HEK293T (cell line): ENCODE data around the gene APBA3.
"Not testable (repeated sequence)": the region's sequence is repeated elsewhere in the genome, so short reads cannot be mapped to it uniquely, and the experiment has no call there.

ENCODE experiments used
- CTCF ChIA-PET: fragments of 350-600 bp; formaldehyde crosslinking; extraction: SDS; loops from one replicate; lab custom pipeline; 2021; ENCODE audit warnings: antibody characterized with exemption, inconsistent platforms; lab: Yijun Ruan, JAX
- POLR2A ChIA-PET: fragments of 350-600 bp; formaldehyde crosslinking; extraction: SDS; loops from one replicate; lab custom pipeline; 2020; ENCODE audit warnings: antibody characterized with exemption, inconsistent platforms; lab: Yijun Ruan, JAX
- DNase-seq: peaks from one replicate; pipeline ENCODE4 v3.0.0; 2012; ENCODE audit warnings: mixed read lengths; ENCODE audit errors: extremely low spot score
- ARNT ChIP-seq: fragments of 450-650 bp; IDR thresholded peaks from 2 replicates; pipeline ENCODE4 v1.6.1; 2017; ENCODE audit warnings: mild to moderate bottlenecking
- BHLHE40 ChIP-seq: fragments of 450-650 bp; IDR thresholded peaks from 2 replicates; pipeline ENCODE4 v1.6.1; 2016; ENCODE audit warnings: mild to moderate bottlenecking, moderate library complexity, borderline replicate concordance
- CTBP1 ChIP-seq: fragments of 450-650 bp; IDR thresholded peaks from 2 replicates; pipeline ENCODE4 v1.6.1; 2016; ENCODE audit warnings: borderline replicate concordance
- ELF4 ChIP-seq: fragments of 450-650 bp; IDR thresholded peaks from 2 replicates; pipeline ENCODE4 v1.6.1; 2017; ENCODE audit warnings: antibody characterized with exemption
- FOXA1 ChIP-seq: fragments of 450-650 bp; IDR thresholded peaks from 2 replicates; pipeline ENCODE4 v1.6.1; 2016; ENCODE audit warnings: mild to moderate bottlenecking
- FOXK2 ChIP-seq: fragments of 450-650 bp; IDR thresholded peaks from 2 replicates; pipeline ENCODE4 v1.6.1; 2016; ENCODE audit warnings: mild to moderate bottlenecking
- FOXM1 ChIP-seq: fragments of 450-650 bp; IDR thresholded peaks from 2 replicates; pipeline ENCODE4 v1.6.1; 2017; ENCODE audit warnings: mild to moderate bottlenecking, borderline replicate concordance
- HDGF ChIP-seq: fragments of 450-650 bp; IDR thresholded peaks from 2 replicates; pipeline ENCODE4 v1.6.1; 2017; ENCODE audit warnings: antibody characterized with exemption, borderline replicate concordance
- L3MBTL2 ChIP-seq: fragments of 450-650 bp; conservative IDR thresholded peaks from 2 replicates; pipeline ENCODE4 v1.6.1; 2016; ENCODE audit warnings: mild to moderate bottlenecking
- LEF1 ChIP-seq: fragments of 450-650 bp; IDR thresholded peaks from 2 replicates; pipeline ENCODE4 v1.6.1; 2017; ENCODE audit warnings: mild to moderate bottlenecking, borderline replicate concordance
- NFRKB ChIP-seq: fragments of 450-650 bp; IDR thresholded peaks from 2 replicates; pipeline ENCODE4 v1.6.1; 2016; ENCODE audit warnings: mild to moderate bottlenecking, moderate library complexity
- SP1 ChIP-seq: fragments of 450-650 bp; IDR thresholded peaks from 2 replicates; pipeline ENCODE4 v1.6.1; 2017
- SUZ12 ChIP-seq: fragments of 450-650 bp; IDR thresholded peaks from 2 replicates; pipeline ENCODE4 v1.6.1; 2016; ENCODE audit warnings: mild to moderate bottlenecking
- TARDBP ChIP-seq: fragments of 450-650 bp; IDR thresholded peaks from 2 replicates; pipeline ENCODE4 v1.6.1; 2016
- ZNF384 ChIP-seq: fragments of 450-650 bp; IDR thresholded peaks from 2 replicates; pipeline ENCODE4 v1.6.1; 2016
- TF ChIP-seq, protein P1 (sequence below): fragments of 450-650 bp; IDR thresholded peaks from 2 replicates; pipeline ENCODE4 v1.6.1; 2016

APBA3 gene

GRCh38 chr19:3768748-3769099, 7.2 kb upstream of the APBA3 start:
- DNase-seq, result no peak
- CTCF ChIA-PET, result no interaction called here
- POLR2A ChIA-PET, result no interaction called here
- TF ChIP-seq ZNF384 (no peak), LEF1 (no peak), ARNT (no peak), CTBP1 (no peak), BHLHE40 (no peak), FOXA1 (no peak), NFRKB (no peak), SUZ12 (no peak), FOXM1 (no peak), TARDBP (no peak), FOXK2 (no peak), ELF4 (no peak), HDGF (no peak), SP1 (no peak), L3MBTL2 (no peak)
- TF ChIP-seq, protein P1, sequence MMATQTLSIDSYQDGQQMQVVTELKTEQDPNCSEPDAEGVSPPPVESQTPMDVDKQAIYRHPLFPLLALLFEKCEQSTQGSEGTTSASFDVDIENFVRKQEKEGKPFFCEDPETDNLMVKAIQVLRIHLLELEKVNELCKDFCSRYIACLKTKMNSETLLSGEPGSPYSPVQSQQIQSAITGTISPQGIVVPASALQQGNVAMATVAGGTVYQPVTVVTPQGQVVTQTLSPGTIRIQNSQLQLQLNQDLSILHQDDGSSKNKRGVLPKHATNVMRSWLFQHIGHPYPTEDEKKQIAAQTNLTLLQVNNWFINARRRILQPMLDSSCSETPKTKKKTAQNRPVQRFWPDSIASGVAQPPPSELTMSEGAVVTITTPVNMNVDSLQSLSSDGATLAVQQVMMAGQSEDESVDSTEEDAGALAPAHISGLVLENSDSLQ, result no peak

GRCh38 chr19:3768015-3768747, 6.7 kb upstream of the APBA3 start:
- ChIA-PET POLR2A (no interaction called here), CTCF (no interaction called here)
- no peak for DNase-seq
- no peak for TF ChIP-seq SP1
- no peak for TF ChIP-seq BHLHE40
- TF ChIP-seq HDGF, result no peak
- TF ChIP-seq FOXM1, result no peak
- TF ChIP-seq FOXK2, result no peak

GRCh38 chr19:3767050-3767449, 5.6 kb upstream of the APBA3 start:
- CTCF ChIA-PET, result no interaction called here
- POLR2A ChIA-PET, result no interaction called here
- no peak for TF ChIP-seq FOXA1
- TF ChIP-seq SUZ12, result no peak
- no peak for TF ChIP-seq FOXM1
- no peak for TF ChIP-seq L3MBTL2
- TF ChIP-seq TARDBP, result no peak
- TF ChIP-seq BHLHE40, result no peak
- TF ChIP-seq NFRKB, result no peak
- no peak for TF ChIP-seq ELF4
- no peak for TF ChIP-seq LEF1
- no peak for TF ChIP-seq ZNF384
- no peak for TF ChIP-seq ARNT
- TF ChIP-seq FOXK2, result no peak
- TF ChIP-seq CTBP1, result no peak
- TF ChIP-seq, protein P1, result no peak
- no peak for TF ChIP-seq SP1
- no peak for DNase-seq

GRCh38 chr19:3766520-3766919, 5.0 kb upstream of the APBA3 start:
- TF ChIP-seq ARNT (no peak), FOXM1 (no peak), BHLHE40 (no peak), ZNF384 (no peak), CTBP1 (no peak), SP1 (no peak), FOXA1 (no peak), L3MBTL2 (no peak), LEF1 (no peak), NFRKB (no peak), SUZ12 (no peak), FOXK2 (no peak), TARDBP (no peak), HDGF (no peak)
- TF ChIP-seq, protein P1, result no peak
- ChIA-PET CTCF (no interaction called here), POLR2A (no interaction called here)
- no peak for DNase-seq

- POLR2A ChIA-PET, CTCF ChIA-PET, DNase-seq: not testable (repeated sequence)
Measured at GRCh38 chr19:3765757-3766156, 4.3 kb upstream of the APBA3 start.

DNA sequence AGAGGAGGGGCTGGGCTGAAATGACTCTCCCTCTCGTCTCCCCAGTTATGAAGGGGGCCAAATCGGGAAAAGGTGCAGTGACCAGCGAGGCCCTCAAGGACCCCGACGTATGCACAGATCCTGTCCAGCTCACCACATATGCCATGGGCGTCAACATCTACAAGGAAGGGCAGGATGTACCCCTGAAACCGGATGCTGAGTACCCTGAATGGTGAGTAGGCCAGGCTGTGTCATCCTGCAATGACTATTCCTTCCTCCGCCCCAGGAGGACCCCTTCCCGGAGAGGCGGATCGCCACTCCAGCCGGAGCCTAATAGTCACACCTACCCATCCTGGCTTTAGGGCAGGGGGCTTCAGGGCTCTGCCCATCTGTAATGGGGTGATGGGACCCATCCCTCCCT, 3.6 kb upstream of the APBA3 start:
- ChIA-PET CTCF (no interaction called here), POLR2A (no interaction called here)
- DNase-seq, result no peak
- TF ChIP-seq ZNF384 (no peak), TARDBP (no peak), LEF1 (no peak), HDGF (no peak), NFRKB (no peak), BHLHE40 (no peak), CTBP1 (no peak), ELF4 (no peak)
- TF ChIP-seq, protein P1, result no peak
